ENCODE measurements around the gene VPS25. TPM values are rescaled to one million over a fixed set of nuclear protein-coding genes. Genes with fewer than 3 reads are reported as not detected.

VPS25 gene
- total RNA-seq, 1 experiment from 2014 or later: 179 TPM

DNA sequence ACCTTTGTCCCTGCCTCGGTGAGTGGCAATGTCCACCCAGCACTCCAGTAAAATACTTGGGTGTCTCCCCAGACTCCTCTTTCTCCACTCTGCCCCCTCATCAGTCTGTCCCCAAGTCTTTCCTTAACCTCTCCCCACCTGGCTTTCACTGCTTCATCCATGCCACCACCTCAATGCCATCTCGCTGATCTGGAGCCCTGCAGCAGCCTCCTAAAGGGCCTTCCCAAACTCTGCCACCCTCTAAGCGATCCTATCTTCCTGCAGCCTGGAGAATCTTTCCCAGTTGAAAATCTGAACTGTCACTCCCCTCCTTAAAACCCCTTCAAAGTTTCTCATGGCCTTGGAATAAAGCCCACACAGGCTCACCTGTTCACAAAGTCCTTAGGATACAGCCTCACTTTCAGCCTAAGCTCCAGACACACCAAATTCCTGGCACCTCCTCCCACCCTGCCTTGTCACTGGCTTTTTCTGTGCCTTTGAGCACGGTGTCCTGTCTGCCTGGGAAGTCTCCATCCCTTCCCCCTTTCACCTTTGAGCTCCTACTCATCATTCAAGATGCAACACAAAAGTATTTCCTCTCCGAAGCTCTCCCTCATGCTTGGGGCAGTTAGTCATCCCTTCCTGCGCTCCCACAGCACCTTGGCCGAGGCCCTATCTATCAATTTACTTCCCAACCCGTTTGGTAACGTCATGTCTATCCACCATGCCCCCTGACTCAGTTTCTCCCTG is 10.0 kb downstream of the VPS25 start:
- in situ Hi-C loops (cut with HindIII; ENCODE audit: low pct_unique_long_range_greater_than_20kb, low sequenced_read_pairs): no loop called here
- DNase-seq (ENCODE audit: low read depth): peak; percentile 52

GRCh38 chr17:42783791-42784138 is 10.5 kb downstream of the VPS25 start:
- in situ Hi-C loops (cut with HindIII; ENCODE audit: low pct_unique_long_range_greater_than_20kb, low sequenced_read_pairs): no loop called here
- no peak for DNase-seq (ENCODE audit: low read depth)

- in situ Hi-C loops (cut with HindIII; ENCODE audit: low pct_unique_long_range_greater_than_20kb, low sequenced_read_pairs): no loop called here
- no peak for DNase-seq (ENCODE audit: low read depth)
Observed at GRCh38 chr17:42784409-42784808, 11.2 kb downstream of the VPS25 start.

- in situ Hi-C loops (cut with HindIII; ENCODE audit: low pct_unique_long_range_greater_than_20kb, low sequenced_read_pairs): no loop called here
- no peak for DNase-seq (ENCODE audit: low read depth)
Observed at GRCh38 chr17:42784811-42785592, 11.8 kb downstream of the VPS25 start.

DNA sequence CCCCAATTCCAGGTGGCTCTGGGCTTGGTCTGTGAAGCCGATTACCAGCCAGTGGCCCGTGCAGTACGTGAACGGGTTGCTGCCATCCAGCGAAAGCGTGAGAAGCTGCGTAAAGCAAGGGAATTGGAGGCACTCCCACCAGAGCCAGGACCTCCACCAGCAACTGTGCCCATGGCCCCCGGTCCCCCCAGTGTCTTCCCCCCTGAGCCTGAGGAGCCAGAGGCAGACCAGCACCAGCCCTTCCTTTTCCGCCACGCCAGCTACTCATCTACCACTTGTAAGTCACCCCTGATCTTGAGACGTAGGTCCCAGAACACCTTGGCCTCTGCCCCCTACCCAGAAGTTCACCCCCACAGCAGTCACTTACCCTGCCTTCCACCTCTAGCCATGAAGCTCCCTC is 14.0 kb downstream of the VPS25 start:
- DNase-seq (ENCODE audit: low read depth): no peak
- in situ Hi-C loops (cut with HindIII; ENCODE audit: low pct_unique_long_range_greater_than_20kb, low sequenced_read_pairs): no loop called here

- DNase-seq (ENCODE audit: low read depth): no peak
- in situ Hi-C loops (cut with HindIII; ENCODE audit: low pct_unique_long_range_greater_than_20kb, low sequenced_read_pairs): no loop called here
Observed at GRCh38 chr17:42791948-42792347, 18.7 kb downstream of the VPS25 start.

GRCh38 chr17:42792545-42792944 is 19.3 kb downstream of the VPS25 start:
- in situ Hi-C loops (cut with HindIII; ENCODE audit: low pct_unique_long_range_greater_than_20kb, low sequenced_read_pairs): no loop called here
- no peak for DNase-seq (ENCODE audit: low read depth)

GRCh38 chr17:42795061-42795460 is 21.8 kb downstream of the VPS25 start:
- DNase-seq (ENCODE audit: low read depth): no peak
- in situ Hi-C loops (cut with HindIII; ENCODE audit: low pct_unique_long_range_greater_than_20kb, low sequenced_read_pairs): no loop called here

DNA sequence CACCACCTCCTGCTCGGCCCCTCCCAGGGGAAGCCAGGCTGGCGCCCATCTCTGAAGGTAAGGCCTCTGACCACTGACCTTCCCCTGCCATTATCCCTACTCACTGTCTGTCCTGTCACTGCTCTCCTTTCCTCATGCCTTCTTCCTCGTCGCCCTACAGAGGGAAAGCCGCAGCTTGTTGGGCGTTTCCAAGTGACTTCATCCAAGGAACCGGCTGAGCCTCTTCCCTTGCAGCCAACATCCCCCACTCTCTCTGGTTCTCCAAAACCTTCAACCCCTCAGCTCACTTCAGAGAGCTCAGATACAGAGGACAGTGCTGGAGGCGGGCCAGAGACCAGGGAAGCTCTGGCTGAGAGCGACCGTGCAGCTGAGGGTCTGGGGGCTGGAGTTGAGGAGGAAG is 22.2 kb downstream of the VPS25 start:
- no peak for DNase-seq (ENCODE audit: low read depth)
- in situ Hi-C loops (cut with HindIII; ENCODE audit: low pct_unique_long_range_greater_than_20kb, low sequenced_read_pairs): no loop called here

GRCh38 chr17:42796066-42796758 is 23.0 kb downstream of the VPS25 start:
- DNase-seq (ENCODE audit: low read depth): no peak
- in situ Hi-C loops (cut with HindIII; ENCODE audit: low pct_unique_long_range_greater_than_20kb, low sequenced_read_pairs): no loop called here

GRCh38 chr17:42797067-42798007 is 24.1 kb downstream of the VPS25 start:
- in situ Hi-C loops (cut with HindIII; ENCODE audit: low pct_unique_long_range_greater_than_20kb, low sequenced_read_pairs): no loop called here
- peak; percentile 96 for DNase-seq (ENCODE audit: low read depth)

DNA sequence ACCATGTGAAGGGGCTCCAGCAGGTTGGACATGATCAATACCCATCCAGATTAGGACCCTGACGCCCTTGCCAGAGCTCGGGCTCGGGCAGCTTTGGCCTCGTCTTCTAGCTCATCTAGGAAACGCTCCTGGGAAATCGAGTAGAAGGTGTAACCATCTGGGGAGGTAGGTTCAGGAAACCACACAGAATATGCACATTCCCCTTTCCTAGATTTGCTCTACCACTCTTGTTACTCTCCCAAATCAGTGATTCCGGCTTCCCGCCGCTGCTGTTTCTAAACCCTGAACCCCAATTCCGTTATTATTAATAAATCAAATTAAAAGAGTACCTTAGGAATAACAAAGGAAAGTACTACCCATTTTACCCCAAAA is 24.7 kb downstream of the VPS25 start:
- no peak for DNase-seq (ENCODE audit: low read depth)
- in situ Hi-C loops (cut with HindIII; ENCODE audit: low pct_unique_long_range_greater_than_20kb, low sequenced_read_pairs): no loop called here

GRCh38 chr17:42798383-42799380 is 25.4 kb downstream of the VPS25 start, which contains the start of the genes CNTD1 and COA3:
CNTD1 (plus strand) TSS chr17:42798861; CDS start chr17:42799068, 207 bp downstream.
COA3 (minus strand) TSS chr17:42798704; CDS start chr17:42798681, 23 bp downstream.
- in situ Hi-C loops (cut with HindIII; ENCODE audit: low pct_unique_long_range_greater_than_20kb, low sequenced_read_pairs): no loop called here
- peak; percentile 85 for DNase-seq (ENCODE audit: low read depth)

DNA sequence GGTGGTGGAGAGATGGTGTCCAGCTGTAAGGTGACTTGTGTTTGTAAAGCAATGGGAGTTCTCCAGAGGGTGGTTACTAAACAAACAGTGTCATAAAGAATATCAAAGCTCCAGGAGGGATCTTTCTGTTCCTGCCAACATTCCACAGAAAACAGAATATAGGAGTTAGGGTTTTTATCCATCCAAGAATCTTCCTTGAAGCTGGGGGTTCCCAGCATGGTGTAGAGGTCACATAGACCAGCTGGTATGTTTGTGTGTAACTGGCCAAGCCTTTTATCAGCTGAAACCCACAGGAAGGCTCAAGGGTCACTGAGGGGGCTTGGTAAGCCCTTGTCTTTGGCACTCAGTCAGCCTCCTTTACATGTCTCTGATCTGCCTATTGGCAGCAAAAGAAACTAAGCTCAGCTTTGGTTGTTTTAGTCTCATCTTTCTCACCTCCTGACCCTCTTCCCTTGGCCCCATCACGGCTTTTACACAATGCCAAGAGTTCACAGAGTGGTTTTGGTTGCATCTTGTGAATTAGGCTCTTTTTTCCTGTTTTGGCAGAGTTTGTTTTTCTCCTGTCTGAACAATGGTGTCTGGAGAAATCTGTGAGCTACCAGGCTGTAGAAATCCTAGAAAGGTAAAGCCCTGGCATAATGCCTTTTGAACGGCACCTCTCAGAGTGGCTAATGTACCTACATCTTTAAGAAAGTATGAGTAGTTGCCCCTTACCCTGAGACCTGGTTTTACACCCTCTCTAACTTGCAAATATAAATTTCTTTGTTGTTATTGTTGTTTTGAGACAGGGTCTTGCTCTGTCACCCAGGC is 30.0 kb downstream of the VPS25 start:
- DNase-seq (ENCODE audit: low read depth): no peak
- in situ Hi-C loops (cut with HindIII; ENCODE audit: low pct_unique_long_range_greater_than_20kb, low sequenced_read_pairs): no loop called here

DNA sequence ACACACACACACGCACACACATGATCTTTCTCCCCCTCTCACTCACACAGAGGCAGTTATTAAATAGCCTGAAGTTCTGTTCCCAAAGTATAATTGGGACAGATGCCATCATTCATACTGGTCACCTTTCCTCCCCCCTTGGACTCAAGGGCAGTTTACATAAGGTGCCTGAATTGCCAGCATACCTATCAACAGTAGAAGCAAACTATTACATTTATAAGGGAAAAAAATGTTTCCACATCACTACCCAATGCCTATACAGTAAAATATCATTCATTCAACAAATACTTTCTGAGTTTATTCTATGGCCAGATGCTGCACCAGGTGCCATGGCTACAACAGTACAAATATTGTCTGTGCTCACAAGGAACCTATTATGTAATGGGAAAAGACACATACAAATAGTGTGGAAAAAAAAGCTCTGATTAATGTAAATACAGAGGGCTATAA is 31.7 kb downstream of the VPS25 start:
- in situ Hi-C loops (cut with HindIII; ENCODE audit: low pct_unique_long_range_greater_than_20kb, low sequenced_read_pairs): no loop called here
- DNase-seq (ENCODE audit: low read depth): no peak

DNA sequence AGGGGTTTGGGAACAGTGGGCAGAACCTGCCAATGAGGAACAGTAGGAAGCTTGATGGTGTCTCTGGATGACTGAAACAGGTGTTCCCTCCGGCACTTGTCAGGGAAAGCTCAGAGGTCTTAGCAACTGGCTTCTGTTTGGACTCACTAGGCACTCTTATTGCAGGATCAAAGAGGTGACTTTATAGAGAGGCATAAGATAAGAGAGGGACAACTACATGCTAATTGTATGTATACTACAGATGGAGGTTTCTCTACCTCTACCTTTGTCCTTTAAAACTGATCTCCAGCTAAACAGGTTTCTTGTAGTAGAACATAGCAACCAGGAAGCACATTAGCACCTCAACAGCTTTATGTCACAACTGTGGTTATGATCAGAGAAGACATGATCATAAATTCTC is 33.0 kb downstream of the VPS25 start:
- DNase-seq (ENCODE audit: low read depth): no peak
- in situ Hi-C loops (cut with HindIII; ENCODE audit: low pct_unique_long_range_greater_than_20kb, low sequenced_read_pairs): no loop called here
